ENCODE measurements around the gene PLA2G2C.

Gene PLA2G2C

GRCh38 chr1:20199403-20199802 is 13.1 kb upstream of the PLA2G2C start:
- ATAC-seq (ENCODE audit: low read depth) (peak; percentile 65), DNase-seq (ENCODE audit: low spot score) (no peak)
- Histone ChIP-seq H3K36me3 (ENCODE audit: low read depth) (no peaks in the 10 kb centered on the region), H3K9me3 (ENCODE audit: severe bottlenecking) (no peaks in the 10 kb centered on the region), H3K27ac (ENCODE audit: poor library complexity, severe bottlenecking) (no peak overlapping the region), H3K4me1 (ENCODE audit: insufficient read depth, poor library complexity, severe bottlenecking) (no peaks in the 10 kb centered on the region), H3K27me3 (ENCODE audit: insufficient read depth, poor library complexity, severe bottlenecking) (no peaks in the 10 kb centered on the region), H3K4me3 (ENCODE audit: severe bottlenecking) (no peak overlapping the region)
- no peak for TF ChIP-seq CTCF (IDR thresholded peaks at IDR 0.05; ENCODE audit: poor library complexity, severe bottlenecking)

GRCh38 chr1:20198918-20199317 is 12.6 kb upstream of the PLA2G2C start:
- ATAC-seq (ENCODE audit: low read depth) = no peak

GRCh38 chr1:20198296-20198695 is 12.0 kb upstream of the PLA2G2C start:
- ATAC-seq (ENCODE audit: low read depth) (no peak), DNase-seq (ENCODE audit: low spot score) (no peak)
- Histone ChIP-seq H3K36me3 (ENCODE audit: low read depth) (no peaks in the 10 kb centered on the region), H3K27ac (ENCODE audit: poor library complexity, severe bottlenecking) (no peak overlapping the region), H3K9me3 (ENCODE audit: severe bottlenecking) (no peaks in the 10 kb centered on the region), H3K4me1 (ENCODE audit: insufficient read depth, poor library complexity, severe bottlenecking) (no peaks in the 10 kb centered on the region), H3K27me3 (ENCODE audit: insufficient read depth, poor library complexity, severe bottlenecking) (no peaks in the 10 kb centered on the region), H3K4me3 (ENCODE audit: severe bottlenecking) (no peak overlapping the region)
- TF ChIP-seq CTCF (IDR thresholded peaks at IDR 0.05; ENCODE audit: poor library complexity, severe bottlenecking) = no peak

More at GRCh38 chr1:20198918-20199317, 12.6 kb upstream of the PLA2G2C start:
- H3K4me3 ChIP-seq (ENCODE audit: severe bottlenecking) = no peak overlapping the region
- no peaks in the 10 kb centered on the region for H3K4me1 ChIP-seq (ENCODE audit: insufficient read depth, poor library complexity, severe bottlenecking)
- no peaks in the 10 kb centered on the region for H3K36me3 ChIP-seq (ENCODE audit: low read depth)
- TF ChIP-seq CTCF (IDR thresholded peaks at IDR 0.05; ENCODE audit: poor library complexity, severe bottlenecking) = no peak
- no peaks in the 10 kb centered on the region for H3K27me3 ChIP-seq (ENCODE audit: insufficient read depth, poor library complexity, severe bottlenecking)
- no peak for DNase-seq (ENCODE audit: low spot score)
- H3K27ac ChIP-seq (ENCODE audit: poor library complexity, severe bottlenecking) = no peak overlapping the region
- no peaks in the 10 kb centered on the region for H3K9me3 ChIP-seq (ENCODE audit: severe bottlenecking)

GRCh38 chr1:20197329-20197791 is 11.0 kb upstream of the PLA2G2C start:
- no peaks in the 10 kb centered on the region for H3K9me3 ChIP-seq (ENCODE audit: severe bottlenecking)
- ATAC-seq (ENCODE audit: low read depth) (no peak), DNase-seq (ENCODE audit: low spot score) (no peak)
- TF ChIP-seq CTCF (IDR thresholded peaks at IDR 0.05; ENCODE audit: poor library complexity, severe bottlenecking) = no peak
- no peaks in the 10 kb centered on the region for H3K4me1 ChIP-seq (ENCODE audit: insufficient read depth, poor library complexity, severe bottlenecking)
- no peaks in the 10 kb centered on the region for H3K27me3 ChIP-seq (ENCODE audit: insufficient read depth, poor library complexity, severe bottlenecking)
- H3K27ac ChIP-seq (ENCODE audit: poor library complexity, severe bottlenecking) = no peak overlapping the region
- no peaks in the 10 kb centered on the region for H3K36me3 ChIP-seq (ENCODE audit: low read depth)
- H3K4me3 ChIP-seq (ENCODE audit: severe bottlenecking) = no peak overlapping the region

GRCh38 chr1:20195462-20195780 is 9.1 kb upstream of the PLA2G2C start:
- H3K4me1 ChIP-seq (ENCODE audit: insufficient read depth, poor library complexity, severe bottlenecking) = no peaks in the 10 kb centered on the region
- H3K27me3 ChIP-seq (ENCODE audit: insufficient read depth, poor library complexity, severe bottlenecking) = no peaks in the 10 kb centered on the region
- DNase-seq (ENCODE audit: low spot score) (no peak), ATAC-seq (ENCODE audit: low read depth) (no peak)
- H3K27ac ChIP-seq (ENCODE audit: poor library complexity, severe bottlenecking) = no peak overlapping the region
- peak; percentile 37 for TF ChIP-seq CTCF (IDR thresholded peaks at IDR 0.05; ENCODE audit: poor library complexity, severe bottlenecking)
- no peaks in the 10 kb centered on the region for H3K9me3 ChIP-seq (ENCODE audit: severe bottlenecking)
- no peak overlapping the region for H3K4me3 ChIP-seq (ENCODE audit: severe bottlenecking)
- H3K36me3 ChIP-seq (ENCODE audit: low read depth) = no peaks in the 10 kb centered on the region
